Hepatocyte (in vitro differentiated cells): ENCODE measurements around the gene SLC37A1.

Experiments
- EZH2 ChIP-seq: fragments of 200-600 bp; sonication (generic); IDR thresholded peaks from 2 replicates; pipeline ENCODE4 v1.6.1; 2016; ENCODE audit warnings: antibody characterized with exemption, mild to moderate bottlenecking, borderline replicate concordance
- EZH2phosphoT487 ChIP-seq: fragments of 200-600 bp; sonication (generic); IDR thresholded peaks from one replicate; pipeline ENCODE4 v1.6.1; 2018; ENCODE audit warnings: antibody characterized with exemption, mild to moderate bottlenecking, low read depth, moderate library complexity; ENCODE audit not compliant: unreplicated experiment, severe bottlenecking
- TF ChIP-seq, protein P1 (sequence below): fragments of 200-600 bp; sonication (generic); IDR thresholded peaks from 2 replicates; pipeline ENCODE4 v1.5.1; 2016; ENCODE audit warnings: antibody characterized with exemption, mild to moderate bottlenecking; ENCODE audit not compliant: poor library complexity

DNA sequence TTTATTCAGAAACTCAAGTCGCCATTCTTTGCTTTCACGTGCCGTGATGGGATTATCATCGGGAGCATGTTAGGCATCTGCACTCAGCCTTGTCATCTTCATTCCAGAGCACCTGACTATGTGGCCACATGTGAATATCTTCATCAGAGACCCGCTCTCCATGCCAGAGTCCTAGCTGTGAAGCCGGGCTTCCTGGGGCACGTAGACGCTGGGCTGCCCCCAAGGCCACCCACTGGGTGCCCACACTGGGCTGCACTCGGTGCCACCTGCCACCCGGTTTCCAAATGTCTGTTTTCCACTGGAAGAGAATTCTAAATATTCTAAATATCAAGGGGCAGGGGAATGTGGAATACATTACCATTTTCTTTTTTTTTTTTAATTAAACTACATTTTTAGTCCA, 43.8 kb downstream of the SLC37A1 start:
- TF ChIP-seq, protein P1, sequence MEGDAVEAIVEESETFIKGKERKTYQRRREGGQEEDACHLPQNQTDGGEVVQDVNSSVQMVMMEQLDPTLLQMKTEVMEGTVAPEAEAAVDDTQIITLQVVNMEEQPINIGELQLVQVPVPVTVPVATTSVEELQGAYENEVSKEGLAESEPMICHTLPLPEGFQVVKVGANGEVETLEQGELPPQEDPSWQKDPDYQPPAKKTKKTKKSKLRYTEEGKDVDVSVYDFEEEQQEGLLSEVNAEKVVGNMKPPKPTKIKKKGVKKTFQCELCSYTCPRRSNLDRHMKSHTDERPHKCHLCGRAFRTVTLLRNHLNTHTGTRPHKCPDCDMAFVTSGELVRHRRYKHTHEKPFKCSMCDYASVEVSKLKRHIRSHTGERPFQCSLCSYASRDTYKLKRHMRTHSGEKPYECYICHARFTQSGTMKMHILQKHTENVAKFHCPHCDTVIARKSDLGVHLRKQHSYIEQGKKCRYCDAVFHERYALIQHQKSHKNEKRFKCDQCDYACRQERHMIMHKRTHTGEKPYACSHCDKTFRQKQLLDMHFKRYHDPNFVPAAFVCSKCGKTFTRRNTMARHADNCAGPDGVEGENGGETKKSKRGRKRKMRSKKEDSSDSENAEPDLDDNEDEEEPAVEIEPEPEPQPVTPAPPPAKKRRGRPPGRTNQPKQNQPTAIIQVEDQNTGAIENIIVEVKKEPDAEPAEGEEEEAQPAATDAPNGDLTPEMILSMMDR: no peak
- no peak for TF ChIP-seq EZH2phosphoT487
- no peak for TF ChIP-seq EZH2
